Fibroblast of gingiva (primary cell): ENCODE results near the gene FCGR2B.
"Not testable (repeated sequence)": the region's sequence is repeated elsewhere in the genome, so short reads cannot be mapped to it uniquely, and the experiment has no call there.

ENCODE experiments used
- DNase-seq: peaks from one replicate; pipeline ENCODE4 v3.0.0-alpha.2; 2011; ENCODE audit warnings: low read depth

Gene FCGR2B

GRCh38 chr1:161662684-161663339, at the start of gene FCGR2B:
FCGR2B (plus strand) TSS chr1:161663143; CDS start chr1:161663242, 99 bp downstream.
- DNase-seq: not testable (repeated sequence)

DNA sequence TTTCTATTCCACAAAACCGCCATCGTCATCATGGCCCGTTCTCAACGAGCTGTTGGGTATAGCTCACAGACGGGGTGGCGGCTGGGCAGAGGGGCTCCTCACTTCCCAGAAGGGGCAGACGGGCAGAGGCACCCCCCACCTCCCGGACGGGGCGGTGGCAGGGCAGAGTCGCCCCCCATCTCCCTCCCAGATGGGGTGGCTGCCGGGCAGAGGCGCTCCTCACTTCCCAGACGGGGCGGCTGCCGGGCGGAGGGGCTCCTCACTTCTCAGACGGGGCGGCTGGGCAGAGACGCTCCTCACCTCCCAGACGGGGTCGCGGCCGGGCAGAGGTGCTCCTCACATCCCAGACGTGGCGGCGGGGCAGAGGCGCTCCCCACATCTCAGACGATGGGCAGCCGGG, 46.5 kb upstream of the FCGR2B start:
- DNase-seq: not testable (repeated sequence)

- not testable (repeated sequence) for DNase-seq
Observed at GRCh38 chr1:161618517-161618916, 44.4 kb upstream of the FCGR2B start.

GRCh38 chr1:161620399-161620798, 42.5 kb upstream of the FCGR2B start:
- DNase-seq: not testable (repeated sequence)

GRCh38 chr1:161621181-161622000, 41.6 kb upstream of the FCGR2B start:
- DNase-seq: peak; percentile 70

DNA sequence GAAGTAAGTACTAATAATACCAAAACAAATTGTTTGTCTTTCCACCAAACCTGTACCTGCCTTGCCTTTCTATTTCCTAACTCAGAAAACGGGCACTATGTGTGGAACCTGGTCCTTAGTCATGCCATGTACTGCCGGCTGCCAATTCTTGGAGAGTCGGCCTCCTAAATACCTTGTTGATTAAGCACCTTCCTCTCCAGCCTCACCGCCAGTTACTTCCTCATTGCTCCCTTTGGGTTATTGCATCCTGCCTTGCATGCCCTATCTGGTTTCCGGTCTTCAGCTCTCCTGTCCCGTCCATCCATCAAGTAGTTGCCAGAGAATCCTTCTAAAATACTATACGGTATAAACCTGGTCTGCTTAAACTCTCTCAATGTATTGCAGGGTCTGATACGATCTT, 40.9 kb upstream of the FCGR2B start:
- not testable (repeated sequence) for DNase-seq

DNA sequence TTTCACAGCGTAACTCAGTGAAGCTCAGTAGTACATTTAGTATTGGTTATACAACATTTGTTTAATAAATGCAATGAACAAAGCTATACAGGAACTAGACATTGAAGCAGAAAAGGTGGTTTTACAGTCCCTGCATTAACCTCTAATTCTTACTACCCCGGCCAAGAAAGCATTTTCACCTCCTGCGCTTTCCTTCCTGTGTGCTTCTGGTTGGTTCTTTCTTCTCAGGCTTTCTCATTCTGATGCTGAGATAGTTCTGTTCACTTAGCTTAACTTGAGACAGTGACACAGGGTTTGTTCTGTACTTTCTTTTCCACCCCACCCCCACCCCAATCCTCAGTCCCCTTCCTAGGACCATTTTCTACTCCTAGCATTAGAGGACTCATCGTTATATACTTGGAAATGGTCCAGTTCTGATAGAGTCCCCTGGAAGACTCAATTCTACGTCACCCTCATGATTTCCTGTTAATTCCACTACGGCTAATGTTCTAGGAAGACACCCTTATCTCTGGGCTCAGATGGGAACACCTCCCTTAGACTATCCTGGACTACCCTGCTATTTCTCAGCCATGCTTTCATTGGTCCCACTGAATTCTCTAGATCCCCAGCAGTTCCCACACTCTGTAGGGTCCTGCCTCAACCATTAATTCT, 39.4 kb upstream of the FCGR2B start:
- not testable (repeated sequence) for DNase-seq

GRCh38 chr1:161624605-161625004, 38.3 kb upstream of the FCGR2B start:
- not testable (repeated sequence) for DNase-seq

GRCh38 chr1:161626445-161627146, 36.3 kb upstream of the FCGR2B start:
- DNase-seq: not testable (repeated sequence)

- not testable (repeated sequence) for DNase-seq
Observed at GRCh38 chr1:161630128-161630742, 32.7 kb upstream of the FCGR2B start.

- no peak for DNase-seq
Observed at GRCh38 chr1:161631076-161631475, 31.9 kb upstream of the FCGR2B start, which contains the start of gene FCGR3B. FCGR3B (minus strand) TSS chr1:161631176; CDS start chr1:161631094, 82 bp downstream.

DNA sequence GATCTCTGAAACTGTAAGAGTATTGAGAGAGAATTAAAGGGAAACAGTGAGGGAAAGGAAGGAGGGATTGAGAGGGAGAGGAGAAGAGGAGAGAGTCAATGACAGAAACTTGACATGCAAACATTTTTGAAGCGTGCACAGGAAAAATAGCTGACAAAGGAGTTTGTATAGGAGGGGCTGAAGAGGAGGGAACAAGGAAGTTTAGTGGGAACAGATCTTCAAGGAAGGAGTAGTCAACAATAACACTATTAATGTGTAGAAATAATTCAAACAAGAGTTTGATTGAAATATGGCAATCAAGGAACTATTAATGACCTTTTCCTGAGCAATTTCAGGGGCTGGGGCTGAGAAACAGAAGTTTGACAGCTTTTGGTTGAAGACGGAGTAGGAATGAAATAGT, 27.9 kb upstream of the FCGR2B start:
- DNase-seq: not testable (repeated sequence)

DNA sequence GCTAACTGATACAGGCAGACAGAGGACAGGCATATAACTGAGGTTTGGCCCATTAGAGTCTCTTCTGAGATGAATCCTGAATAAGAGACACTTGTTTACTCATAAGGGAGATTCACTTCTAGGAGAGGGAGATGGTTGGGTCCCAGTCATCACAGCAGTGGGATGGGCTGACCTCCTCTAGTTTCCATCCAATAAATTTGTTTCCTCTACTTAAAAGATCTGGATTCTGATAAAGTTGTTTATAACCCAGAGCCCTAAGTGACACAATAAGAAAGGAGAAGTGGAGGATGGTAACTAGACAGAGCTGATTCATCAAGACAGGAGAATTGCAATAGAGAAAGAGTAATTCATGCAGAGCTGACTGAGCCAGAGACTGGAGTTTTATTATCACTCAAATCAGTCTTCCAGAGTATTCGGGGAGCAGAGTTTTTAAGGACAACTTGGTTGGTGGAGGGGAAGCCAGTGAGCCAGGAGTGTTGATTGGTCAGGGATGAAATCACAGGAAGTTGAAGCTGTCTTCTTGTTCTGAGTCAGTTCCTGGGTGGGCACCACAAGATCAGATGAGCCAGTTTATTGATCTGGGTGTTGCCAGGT, 26.7 kb upstream of the FCGR2B start:
- not testable (repeated sequence) for DNase-seq

DNA sequence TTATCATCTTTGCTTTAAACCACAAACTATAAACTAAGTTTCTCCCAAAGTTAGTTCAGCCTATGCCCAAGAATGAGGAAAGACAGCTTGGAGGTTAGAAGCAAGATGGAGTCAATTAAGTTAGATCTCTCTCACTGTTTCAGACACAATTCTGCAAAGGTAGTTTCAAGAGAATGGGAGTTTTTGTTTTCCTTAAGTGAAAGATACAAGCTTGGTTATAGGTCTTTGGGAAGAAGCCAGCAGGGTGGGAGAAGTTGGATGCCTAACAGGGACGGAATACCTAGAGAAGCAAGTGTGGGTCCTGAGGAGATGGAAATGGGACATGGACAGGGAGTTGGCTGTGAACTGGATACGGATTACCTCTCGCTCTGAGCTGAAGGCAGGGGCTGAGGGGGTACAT, 26.0 kb upstream of the FCGR2B start:
- DNase-seq: not testable (repeated sequence)

DNA sequence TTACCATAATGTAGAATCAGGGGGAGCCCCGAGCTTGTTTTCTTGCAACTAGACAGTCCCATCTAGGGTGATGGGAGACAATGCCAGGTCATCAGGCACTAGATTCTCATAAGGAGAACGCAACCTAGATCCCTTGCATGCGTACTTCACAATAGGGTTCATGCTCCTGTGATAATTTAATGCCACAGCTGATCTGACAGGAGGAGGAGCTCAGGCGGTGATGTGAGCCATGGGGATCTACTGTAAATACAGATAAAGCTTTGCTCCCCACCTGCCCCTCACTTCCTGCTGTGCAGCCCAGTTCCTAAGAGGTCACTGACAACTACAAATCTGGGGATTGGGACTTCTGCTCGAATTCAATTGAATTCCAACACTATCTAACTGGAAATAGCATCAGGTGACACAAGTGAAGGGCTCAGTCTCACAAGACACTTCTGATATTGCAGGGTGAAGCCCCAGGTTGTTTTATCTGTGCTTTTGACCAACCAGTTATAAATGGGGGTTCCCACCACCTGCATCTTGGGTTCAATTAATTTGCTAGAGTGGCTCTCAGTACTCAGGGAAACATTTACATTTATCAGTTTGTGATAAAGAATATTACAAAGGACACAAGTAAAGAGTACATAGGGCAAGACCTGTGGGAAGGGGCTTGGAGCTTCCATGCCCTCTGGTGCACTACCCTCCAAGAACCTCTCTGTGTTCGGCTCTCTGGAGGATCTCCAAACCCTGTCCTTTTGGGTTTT, 24.5 kb upstream of the FCGR2B start:
- DNase-seq: not testable (repeated sequence)

DNA sequence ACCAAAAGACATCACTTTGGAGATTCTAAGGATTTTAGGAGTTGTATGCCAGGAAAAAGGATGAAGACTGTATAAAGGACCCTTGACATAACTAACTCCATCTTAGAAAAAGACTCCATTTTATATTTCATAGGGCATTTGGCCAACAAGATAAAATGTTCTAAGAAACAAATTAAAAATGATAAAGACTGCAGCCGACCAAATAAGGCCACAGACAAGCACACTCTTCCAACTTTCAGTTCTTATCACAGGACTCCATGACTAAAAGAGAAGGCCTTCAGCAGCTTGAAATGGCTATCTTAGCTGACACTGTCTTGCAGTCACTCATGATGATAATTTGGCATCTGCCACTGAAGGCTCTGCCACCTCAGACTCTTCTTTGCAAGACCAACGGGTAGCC, 23.7 kb upstream of the FCGR2B start:
- DNase-seq: not testable (repeated sequence)

- DNase-seq: not testable (repeated sequence)
Observed at GRCh38 chr1:161642697-161643096, 20.2 kb upstream of the FCGR2B start.

DNA sequence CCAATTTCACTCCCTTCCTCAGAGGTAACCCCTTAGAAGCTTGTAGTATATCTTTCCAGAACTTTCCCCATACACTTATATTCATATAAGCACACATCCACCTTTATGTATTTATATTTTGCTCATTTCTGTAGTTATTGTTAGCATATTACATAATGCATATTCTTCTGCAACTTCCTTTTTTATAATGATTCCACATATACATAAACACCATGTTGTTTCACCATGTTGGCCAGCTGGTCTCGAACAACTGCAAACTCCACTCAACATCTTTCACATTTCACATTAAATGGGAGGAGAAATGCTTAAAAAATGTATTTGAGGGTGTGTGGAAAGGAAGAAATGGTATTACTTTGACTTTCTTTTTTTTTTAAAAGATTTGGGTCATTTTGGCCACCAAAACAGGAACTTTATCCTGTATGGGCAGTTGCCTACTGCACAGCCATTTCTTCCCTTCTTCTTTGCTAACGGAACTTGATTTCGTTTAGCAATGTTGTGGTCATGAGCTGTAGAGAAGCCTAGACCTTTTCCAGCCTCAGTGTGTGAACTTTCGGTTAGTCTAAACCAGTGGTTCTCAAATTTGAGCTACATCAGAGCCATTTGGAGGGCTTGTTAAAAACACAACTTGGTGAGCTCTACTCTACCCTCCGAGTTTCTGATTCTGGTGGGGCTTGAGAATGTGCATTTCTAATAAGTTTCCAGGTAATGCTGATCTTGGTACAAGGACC, 19.3 kb upstream of the FCGR2B start:
- DNase-seq: not testable (repeated sequence)

GRCh38 chr1:161644855-161645254, 18.1 kb upstream of the FCGR2B start:
- DNase-seq: not testable (repeated sequence)
